Endometrial microvascular endothelial cells (primary cell): ENCODE data around the gene SP9. TPM values are rescaled to one million over a fixed set of nuclear protein-coding genes. Genes with fewer than 3 reads are reported as not detected.

Experiments used
- in situ Hi-C: cut with HindIII; loops from 2 replicates; pipeline ENCODE4 v1.10.0; 2017; ENCODE audit warnings: low sequenced_read_pairs, low pct_unique_long_range_greater_than_20kb; ENCODE audit errors: inconsistent ontology term
- total RNA-seq: library from RNA; depleted of rRNA; stranded (reverse); fragments of >200 nt; gene quantifications from one replicate; pipeline ENCODE4 v1.2.3, GENCODE V29; 2015; ENCODE audit errors: inconsistent ontology term

Gene SP9
- total RNA-seq, 1 donor from 2014 or later = not detected

- in situ Hi-C loops = no loop called here
These were observed 2.4 kb upstream of the SP9 start for GRCh38 chr2:174332217-174332963.

- in situ Hi-C loops = no loop called here
These were observed 1.8 kb upstream of the SP9 start for GRCh38 chr2:174333017-174333371.

GRCh38 chr2:174333372-174334277 is 1.1 kb upstream of the SP9 start:
- in situ Hi-C loops = no loop called here

- in situ Hi-C loops = no loop called here
These were observed 457 bp upstream of the SP9 start for GRCh38 chr2:174334278-174334715.

- in situ Hi-C loops = no loop called here
These were observed 667 bp downstream of the SP9 start for GRCh38 chr2:174335254-174335987.

DNA sequence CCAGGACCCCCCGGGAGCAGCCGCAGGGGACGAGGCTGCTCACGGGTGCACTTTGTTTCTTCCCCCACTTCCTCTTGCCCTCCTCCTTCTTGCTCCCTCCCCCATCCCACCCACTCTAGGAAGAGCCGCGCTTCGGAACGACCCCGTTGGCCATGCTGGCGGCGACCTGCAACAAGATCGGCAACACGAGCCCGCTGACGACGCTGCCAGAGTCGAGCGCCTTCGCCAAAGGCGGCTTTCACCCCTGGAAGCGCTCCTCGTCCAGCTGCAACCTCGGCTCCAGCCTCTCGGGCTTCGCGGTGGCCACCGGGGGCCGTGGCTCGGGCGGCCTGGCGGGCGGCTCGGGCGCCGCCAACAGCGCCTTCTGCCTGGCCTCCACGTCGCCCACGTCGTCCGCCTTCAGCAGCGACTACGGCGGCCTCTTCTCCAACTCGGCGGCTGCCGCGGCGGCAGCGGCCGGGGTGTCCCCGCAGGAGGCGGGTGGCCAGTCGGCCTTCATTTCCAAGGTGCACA is 1.3 kb downstream of the SP9 start:
- in situ Hi-C loops = no loop called here

DNA sequence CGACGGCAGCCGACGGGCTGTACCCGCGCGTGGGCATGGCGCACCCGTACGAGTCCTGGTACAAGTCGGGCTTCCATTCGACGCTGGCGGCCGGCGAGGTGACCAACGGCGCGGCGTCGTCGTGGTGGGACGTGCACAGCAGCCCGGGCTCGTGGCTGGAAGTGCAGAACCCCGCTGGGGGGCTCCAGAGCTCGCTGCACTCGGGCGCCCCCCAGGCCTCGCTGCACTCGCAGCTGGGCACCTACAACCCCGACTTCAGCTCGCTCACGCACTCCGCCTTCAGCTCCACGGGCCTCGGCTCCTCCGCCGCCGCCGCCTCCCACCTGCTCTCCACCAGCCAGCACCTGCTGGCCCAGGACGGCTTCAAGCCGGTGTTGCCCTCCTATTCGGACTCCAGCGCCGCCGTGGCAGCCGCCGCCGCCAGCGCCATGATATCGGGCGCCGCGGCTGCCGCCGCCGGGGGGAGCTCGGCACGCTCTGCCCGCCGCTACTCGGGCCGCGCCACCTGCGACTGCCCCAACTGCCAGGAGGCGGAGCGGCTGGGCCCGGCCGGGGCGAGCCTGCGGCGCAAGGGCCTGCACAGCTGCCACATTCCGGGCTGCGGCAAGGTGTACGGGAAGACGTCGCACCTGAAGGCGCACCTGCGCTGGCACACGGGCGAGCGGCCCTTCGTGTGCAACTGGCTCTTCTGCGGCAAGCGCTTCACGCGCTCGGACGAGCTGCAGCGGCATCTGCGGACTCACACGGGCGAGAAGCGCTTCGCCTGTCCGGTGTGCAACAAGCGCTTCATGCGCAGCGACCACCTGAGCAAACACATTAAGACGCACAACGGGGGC is 2.0 kb downstream of the SP9 start:
- in situ Hi-C loops = no loop called here

- in situ Hi-C loops = no loop called here
These were observed 2.8 kb downstream of the SP9 start for GRCh38 chr2:174337337-174338146.

DNA sequence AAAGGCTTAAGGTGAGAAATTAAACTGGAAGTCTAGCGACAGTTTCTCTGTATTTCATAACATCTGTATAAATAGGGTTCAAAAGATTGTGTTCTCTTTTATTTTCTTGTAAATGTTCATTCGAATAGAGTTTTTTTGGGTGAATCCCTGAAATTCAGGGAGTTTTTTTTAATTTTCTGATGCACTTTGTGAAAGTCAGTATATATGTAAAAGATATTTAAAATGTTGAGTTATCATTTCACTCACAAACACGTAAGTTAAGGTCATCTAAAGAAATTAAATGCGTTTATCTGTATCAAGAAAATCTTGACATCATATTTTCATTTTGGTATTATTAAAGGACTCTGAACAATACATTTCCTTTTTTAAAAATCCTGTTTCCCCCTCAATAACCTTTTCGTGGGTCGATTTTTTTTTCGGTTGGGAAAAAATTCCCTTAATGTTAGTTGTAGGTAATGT is 3.4 kb downstream of the SP9 start:
- in situ Hi-C loops = no loop called here

- in situ Hi-C loops = no loop called here
These were observed 4.2 kb downstream of the SP9 start for GRCh38 chr2:174338671-174339560.

- in situ Hi-C loops = no loop called here
These were observed 5.0 kb downstream of the SP9 start for GRCh38 chr2:174339561-174340399.

DNA sequence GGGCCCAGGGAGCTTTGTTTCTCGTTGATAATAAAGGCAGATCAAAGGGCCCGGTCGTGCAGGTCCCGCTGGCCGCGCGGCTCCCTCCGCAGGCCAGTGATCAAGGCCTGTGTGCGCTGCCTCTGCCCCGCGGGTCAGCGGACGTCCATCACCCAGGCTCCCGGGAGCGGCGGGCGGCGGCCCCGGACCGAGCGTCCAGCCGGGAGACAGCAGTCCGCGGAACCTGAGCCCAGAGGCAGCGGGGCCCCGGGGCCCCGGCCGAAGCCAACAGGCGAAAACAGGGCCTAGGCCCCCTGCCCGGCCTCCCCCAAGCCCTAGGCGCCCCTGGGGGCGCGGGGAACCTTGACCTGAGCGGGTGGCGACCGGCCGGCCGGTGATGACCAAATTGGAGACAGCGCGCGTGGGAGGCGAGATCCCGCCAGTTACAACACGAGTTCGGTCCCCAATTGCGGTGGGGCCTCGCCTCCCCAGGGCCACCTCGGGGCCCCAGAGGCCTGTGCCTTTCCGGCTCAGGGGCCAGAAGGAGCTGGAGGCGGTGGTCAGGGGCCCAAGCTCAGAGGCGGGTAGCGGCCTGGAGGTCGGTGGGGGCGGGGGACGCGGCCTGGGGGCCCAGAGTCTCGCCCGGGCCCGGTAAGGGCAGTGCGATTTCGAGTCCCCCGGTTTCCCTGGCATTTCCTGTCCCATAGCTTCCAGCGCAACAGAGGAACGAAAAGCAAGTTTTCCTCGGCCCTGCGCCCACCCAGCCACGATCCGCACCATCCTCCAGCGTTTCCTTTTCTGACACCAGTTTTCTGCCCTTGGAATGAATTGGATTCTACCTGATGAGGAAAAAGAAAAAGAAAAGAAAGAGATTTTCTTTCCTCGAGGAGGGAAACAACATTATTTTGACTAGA is 5.9 kb downstream of the SP9 start:
- in situ Hi-C loops = no loop called here

GRCh38 chr2:174341293-174341994 is 6.7 kb downstream of the SP9 start:
- in situ Hi-C loops = no loop called here

GRCh38 chr2:174341995-174342685 is 7.4 kb downstream of the SP9 start:
- in situ Hi-C loops = no loop called here
